ENCODE results near the gene PTPRO. TPM values are rescaled to one million over a fixed set of nuclear protein-coding genes. Genes with fewer than 3 reads are reported as not detected.
A peak's percentile ranks its signal among the peaks of the same experiment; 100 is the strongest.

PTPRO gene
- total RNA-seq, 6 experiments from 2014 or later = 0.43 to 2.7 (median 1.1) TPM

DNA sequence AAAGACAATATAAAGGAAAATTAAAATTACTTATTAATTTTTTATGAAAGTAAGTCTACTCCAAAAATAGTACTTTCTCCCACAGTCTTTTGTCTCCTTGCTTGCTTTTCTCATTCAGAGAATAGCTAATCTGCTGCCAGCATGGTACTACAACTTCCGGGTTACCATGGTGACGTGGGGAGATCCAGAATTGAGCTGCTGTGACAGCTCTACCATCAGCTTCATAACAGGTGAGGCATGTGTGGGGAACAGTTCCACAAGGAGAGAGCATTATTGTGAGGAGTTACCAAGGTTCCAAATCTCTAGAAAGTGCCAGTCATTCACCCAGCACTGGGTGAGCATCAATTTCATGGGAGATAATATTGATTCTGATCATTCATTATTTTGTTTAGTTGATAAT, 197.8 kb downstream of the PTPRO start:
- H3K4me3 ChIP-seq = no peak overlapping the region
- no peaks in the 10 kb centered on the region for H3K36me3 ChIP-seq
- intact Hi-C loops (cut with DNase I) = loop anchor here in 1 of 2 donors (10.0 kb wide), 1 partner anchor 245 kb away; no protein-coding TSS in a partner anchor
- no peaks in the 10 kb centered on the region for H3K9me3 ChIP-seq
- no peak for ATAC-seq
- H3K27me3 ChIP-seq = no peaks in the 10 kb centered on the region
- DNase-seq = no peak
- no peaks in the 10 kb centered on the region for H3K4me1 ChIP-seq
- TF ChIP-seq, protein P1, sequence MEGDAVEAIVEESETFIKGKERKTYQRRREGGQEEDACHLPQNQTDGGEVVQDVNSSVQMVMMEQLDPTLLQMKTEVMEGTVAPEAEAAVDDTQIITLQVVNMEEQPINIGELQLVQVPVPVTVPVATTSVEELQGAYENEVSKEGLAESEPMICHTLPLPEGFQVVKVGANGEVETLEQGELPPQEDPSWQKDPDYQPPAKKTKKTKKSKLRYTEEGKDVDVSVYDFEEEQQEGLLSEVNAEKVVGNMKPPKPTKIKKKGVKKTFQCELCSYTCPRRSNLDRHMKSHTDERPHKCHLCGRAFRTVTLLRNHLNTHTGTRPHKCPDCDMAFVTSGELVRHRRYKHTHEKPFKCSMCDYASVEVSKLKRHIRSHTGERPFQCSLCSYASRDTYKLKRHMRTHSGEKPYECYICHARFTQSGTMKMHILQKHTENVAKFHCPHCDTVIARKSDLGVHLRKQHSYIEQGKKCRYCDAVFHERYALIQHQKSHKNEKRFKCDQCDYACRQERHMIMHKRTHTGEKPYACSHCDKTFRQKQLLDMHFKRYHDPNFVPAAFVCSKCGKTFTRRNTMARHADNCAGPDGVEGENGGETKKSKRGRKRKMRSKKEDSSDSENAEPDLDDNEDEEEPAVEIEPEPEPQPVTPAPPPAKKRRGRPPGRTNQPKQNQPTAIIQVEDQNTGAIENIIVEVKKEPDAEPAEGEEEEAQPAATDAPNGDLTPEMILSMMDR (IDR thresholded peaks at IDR 0.05) = no peak
- no peak for TF ChIP-seq POLR2A (IDR thresholded peaks at IDR 0.05)
- H3K27ac ChIP-seq = no peak overlapping the region
- 57% methylated on average over 2 of the region's 2 CpGs for WGBS (ENCODE audit: insufficient coverage, low coverage, low lambda C conversion rate, missing lambda C conversion rate)

DNA sequence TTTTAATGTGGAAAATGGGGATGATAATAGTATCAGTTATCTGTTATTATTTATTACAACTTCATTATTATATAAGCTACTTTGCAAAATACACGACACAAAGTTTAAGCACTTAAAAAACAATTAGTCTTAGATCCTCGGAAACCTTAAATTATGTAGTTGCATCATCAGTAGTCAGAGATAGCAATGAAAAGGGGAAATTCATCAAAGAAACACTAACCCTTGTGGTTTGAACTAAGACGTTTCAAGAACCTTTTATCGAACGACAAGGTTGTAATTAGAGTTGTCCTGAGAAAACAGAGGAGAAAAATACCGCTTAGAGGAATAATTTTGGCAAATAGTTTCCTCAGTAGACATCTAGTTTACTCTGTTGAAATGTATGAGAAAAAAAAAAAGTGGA, 198.5 kb downstream of the PTPRO start:
- 37% methylated on average over 6 of the region's 6 CpGs for WGBS (ENCODE audit: insufficient coverage, low coverage, low lambda C conversion rate, missing lambda C conversion rate)
- Histone ChIP-seq H3K4me1 (no peaks in the 10 kb centered on the region), H3K27me3 (no peaks in the 10 kb centered on the region), H3K9me3 (no peaks in the 10 kb centered on the region), H3K36me3 (no peaks in the 10 kb centered on the region), H3K4me3 (no peak overlapping the region), H3K27ac (no peak overlapping the region)
- intact Hi-C loops (cut with DNase I) = loop anchor here in 1 of 2 donors (10.0 kb wide), 1 partner anchor 246 kb away; no protein-coding TSS in a partner anchor
- ATAC-seq = no peak
- no peak for DNase-seq
- TF ChIP-seq, protein P1 (IDR thresholded peaks at IDR 0.05) = no peak
- TF ChIP-seq POLR2A (IDR thresholded peaks at IDR 0.05) = no peak

DNA sequence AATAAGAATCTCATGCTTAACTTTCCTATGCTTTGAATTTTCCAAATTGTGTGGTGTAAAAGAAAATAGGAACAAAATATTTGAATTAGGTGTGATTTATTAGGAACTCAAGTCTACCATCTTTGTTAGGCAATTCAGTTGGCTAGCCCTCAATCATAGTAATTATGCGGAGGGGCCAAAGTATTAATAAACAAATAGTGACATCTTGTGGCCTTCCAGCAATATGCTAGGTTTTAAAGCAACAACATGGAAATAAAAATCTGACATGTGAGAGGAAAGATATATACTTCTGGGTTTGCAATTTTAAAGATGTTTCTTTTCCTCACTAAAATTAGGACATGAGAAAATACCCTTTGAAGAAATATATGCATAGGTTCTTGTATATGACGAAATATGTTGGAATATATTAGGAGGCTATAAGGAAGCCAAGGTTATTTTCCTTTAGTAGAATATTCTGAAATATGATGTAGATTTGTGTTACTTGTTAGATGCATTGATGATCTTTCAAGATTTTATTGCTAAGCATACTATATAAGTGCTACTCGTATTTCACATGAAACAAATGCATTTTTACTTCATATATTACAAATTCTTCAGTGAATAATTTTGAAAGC, 200.4 kb downstream of the PTPRO start:
- TF ChIP-seq, protein P1 (IDR thresholded peaks at IDR 0.05) = peak; percentile 52 to 64 (median 56)
- TF ChIP-seq POLR2A (IDR thresholded peaks at IDR 0.05) = no peak
- DNase-seq (no peak), ATAC-seq (peak; percentile 70 to 86 (median 76))
- Histone ChIP-seq H3K9me3 (no peaks in the 10 kb centered on the region), H3K27me3 (no peaks in the 10 kb centered on the region), H3K4me1 (no peaks in the 10 kb centered on the region), H3K27ac (no peak overlapping the region), H3K4me3 (no peak overlapping the region), H3K36me3 (no peaks in the 10 kb centered on the region)
- intact Hi-C loops (cut with DNase I) = loop anchor here in 1 of 2 donors (10.0 kb wide), 1 partner anchor 248 kb away; no protein-coding TSS in a partner anchor
- WGBS (ENCODE audit: insufficient coverage, low coverage, low lambda C conversion rate, missing lambda C conversion rate) = 19% methylated on average over 3 of the region's 3 CpGs

DNA sequence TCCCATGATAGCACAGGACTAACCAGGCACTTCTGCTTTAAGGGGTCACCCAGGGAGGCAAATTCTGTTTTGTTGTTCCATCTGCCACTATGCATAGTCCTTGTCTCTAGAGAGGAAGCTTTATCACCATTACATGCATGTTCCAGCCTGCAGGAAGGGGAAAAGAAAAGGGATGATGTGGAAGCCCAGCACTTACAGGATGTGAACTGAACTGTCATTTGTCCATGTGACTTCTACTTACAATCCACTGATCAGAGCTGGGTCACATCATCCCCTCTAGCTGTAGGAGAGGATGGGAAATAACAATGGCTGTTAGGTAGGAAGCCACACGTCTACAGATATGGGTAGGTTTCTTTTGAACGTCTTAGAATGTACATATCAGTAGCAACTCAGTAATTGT, 203.1 kb downstream of the PTPRO start:
- TF ChIP-seq POLR2A (IDR thresholded peaks at IDR 0.05) = no peak
- TF ChIP-seq, protein P1 (IDR thresholded peaks at IDR 0.05) = no peak
- WGBS (ENCODE audit: insufficient coverage, low coverage, low lambda C conversion rate, missing lambda C conversion rate) = 33% methylated on average over 2 of the region's 2 CpGs
- no peak for DNase-seq
- Histone ChIP-seq H3K4me3 (no peak overlapping the region), H3K36me3 (no peaks in the 10 kb centered on the region), H3K4me1 (no peaks in the 10 kb centered on the region), H3K27ac (no peak overlapping the region), H3K9me3 (no peaks in the 10 kb centered on the region), H3K27me3 (no peaks in the 10 kb centered on the region)
- intact Hi-C loops (cut with DNase I) = loop anchor here in 1 of 2 donors (10.0 kb wide), 1 partner anchor 251 kb away; no protein-coding TSS in a partner anchor
- no peak for ATAC-seq
